ENCODE results near the gene ECPAS.

DNA sequence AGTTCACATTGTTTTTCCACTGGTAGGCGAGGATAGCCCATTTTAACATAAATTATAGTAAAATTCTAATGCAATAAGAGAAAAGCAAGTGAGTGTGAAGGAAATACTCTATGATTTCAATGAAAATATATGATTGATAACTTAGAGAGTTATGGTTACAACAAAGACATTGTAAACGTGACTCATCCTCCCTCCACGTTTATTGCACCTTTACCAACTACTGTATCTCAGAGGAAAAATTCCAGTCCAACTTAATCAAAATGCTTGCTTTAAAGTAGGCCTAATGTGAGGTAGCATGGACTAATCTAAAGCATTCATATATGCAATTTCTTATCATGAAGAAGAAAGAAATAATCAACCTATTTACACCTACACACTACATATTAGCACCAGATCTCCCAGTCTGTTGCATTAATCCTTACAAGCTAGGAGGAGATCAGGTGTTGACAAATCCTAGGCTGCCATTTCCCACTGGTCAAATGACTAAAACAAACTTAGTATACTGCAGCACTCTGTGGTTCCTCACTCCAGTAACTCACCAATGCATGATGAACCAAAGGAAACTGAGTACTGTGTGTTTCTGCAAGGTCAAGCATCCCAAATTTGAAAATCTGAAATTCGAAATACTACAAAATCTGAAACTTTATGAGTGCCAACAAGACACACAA, 41.7 kb downstream of the ECPAS start:
- no peak for TF ChIP-seq POLR2A (IDR thresholded peaks at IDR 0.05; ENCODE audit: low read length)
- no peak for TF ChIP-seq GATA1 (IDR thresholded peaks at IDR 0.05; ENCODE audit: low read depth, low read length)

Data from erythroblast (primary cell).